ENCODE results near the gene NR4A2. TPM values are rescaled to one million over a fixed set of nuclear protein-coding genes. Genes with fewer than 3 reads are reported as not detected.

NR4A2 gene
- polyA plus RNA-seq, 1 donor (not counting 4 experiments of a cell fraction or from before 2014, with no cell fraction given), result 4.5 TPM

GRCh38 chr2:156329031-156329926 is 3.2 kb downstream of the NR4A2 start:
- H3K27me3 ChIP-seq (ENCODE audit: control insufficient read depth, extremely low read depth, insufficient read depth, low read length), result peaks cover 5% of the 10 kb centered on the region
- no peak for FAIRE-seq
- dilution Hi-C loops (cut with MboI; ENCODE audit: extremely low pct_ligation_motif_present, low sequenced_read_pairs), result no loop called here

GRCh38 chr2:156327835-156328695 is 4.5 kb downstream of the NR4A2 start:
- FAIRE-seq (no peak), DNase-seq (ENCODE audit: low read depth, low spot score) (no peak)
- no peaks in the 10 kb centered on the region for H3K4me1 ChIP-seq (ENCODE audit: control insufficient read depth, extremely low read depth, insufficient read depth, low read length)
- no peaks in the 10 kb centered on the region for H4K20me1 ChIP-seq (ENCODE audit: control insufficient read depth, extremely low read depth, insufficient read depth, low read length)
- no peaks in the 10 kb centered on the region for H3K36me3 ChIP-seq (ENCODE audit: control insufficient read depth in 2 of 2, extremely low read depth in 1 of 2, insufficient read depth in 2 of 2, low read length in 2 of 2)
- no peak overlapping the region for H3K4me2 ChIP-seq (ENCODE audit: control insufficient read depth, extremely low read depth, insufficient read depth, low read depth, low read length)
- TF ChIP-seq EZH2 (IDR thresholded peaks at IDR 0.05; ENCODE audit: low read length) (no peak), CTCF (optimal IDR thresholded peaks at IDR 0.05 in 1 of 3, IDR thresholded peaks at IDR 0.05 in 1 of 3, conservative IDR thresholded peaks at IDR 0.05 in 1 of 3; ENCODE audit: extremely low read depth in 1 of 3, insufficient read depth in 2 of 3, low read length in 3 of 3) (no peak)
- dilution Hi-C loops (cut with MboI; ENCODE audit: extremely low pct_ligation_motif_present, low sequenced_read_pairs), result no loop called here
- H3K9me1 ChIP-seq (ENCODE audit: control insufficient read depth, extremely low read depth, insufficient read depth, low read length), result no peaks in the 10 kb centered on the region
- H3K9me3 ChIP-seq (ENCODE audit: control insufficient read depth, low read depth, low read length), result no peaks in the 10 kb centered on the region
- no peak overlapping the region for H3K4me3 ChIP-seq (ENCODE audit: control insufficient read depth in 2 of 3, extremely low read depth in 1 of 3, insufficient read depth in 2 of 3, low read depth in 1 of 3, low read length in 3 of 3)
- no peak overlapping the region for H3K27ac ChIP-seq (ENCODE audit: control insufficient read depth, insufficient read depth, low read length)
- H3K9ac ChIP-seq (ENCODE audit: control insufficient read depth, extremely low read depth, insufficient read depth, low read length), result no peak overlapping the region
- peaks cover 8% of the 10 kb centered on the region for H3K27me3 ChIP-seq (ENCODE audit: control insufficient read depth, extremely low read depth, insufficient read depth, low read length)
- no peaks in the 10 kb centered on the region for H3K79me2 ChIP-seq (ENCODE audit: control insufficient read depth, insufficient read depth, low read length)
- H2AFZ ChIP-seq (ENCODE audit: control insufficient read depth, low read length), result no peak overlapping the region

More at GRCh38 chr2:156329031-156329926, 3.2 kb downstream of the NR4A2 start:
- Histone ChIP-seq H3K79me2 (ENCODE audit: control insufficient read depth, insufficient read depth, low read length) (no peaks in the 10 kb centered on the region), H3K4me2 (ENCODE audit: control insufficient read depth, extremely low read depth, insufficient read depth, low read depth, low read length) (no peak overlapping the region), H3K36me3 (ENCODE audit: control insufficient read depth in 2 of 2, extremely low read depth in 1 of 2, insufficient read depth in 2 of 2, low read length in 2 of 2) (no peaks in the 10 kb centered on the region), H3K27ac (ENCODE audit: control insufficient read depth, insufficient read depth, low read length) (no peak overlapping the region), H3K9me1 (ENCODE audit: control insufficient read depth, extremely low read depth, insufficient read depth, low read length) (no peaks in the 10 kb centered on the region), H3K9ac (ENCODE audit: control insufficient read depth, extremely low read depth, insufficient read depth, low read length) (no peak overlapping the region), H3K9me3 (ENCODE audit: control insufficient read depth, low read depth, low read length) (no peaks in the 10 kb centered on the region), H3K4me3 (ENCODE audit: control insufficient read depth in 2 of 3, extremely low read depth in 1 of 3, insufficient read depth in 2 of 3, low read depth in 1 of 3, low read length in 3 of 3) (no peak overlapping the region), H2AFZ (ENCODE audit: control insufficient read depth, low read length) (no peak overlapping the region), H4K20me1 (ENCODE audit: control insufficient read depth, extremely low read depth, insufficient read depth, low read length) (no peaks in the 10 kb centered on the region), H3K4me1 (ENCODE audit: control insufficient read depth, extremely low read depth, insufficient read depth, low read length) (peaks cover 4% of the 10 kb centered on the region)
- no peak for TF ChIP-seq CTCF (optimal IDR thresholded peaks at IDR 0.05 in 1 of 3, IDR thresholded peaks at IDR 0.05 in 1 of 3, conservative IDR thresholded peaks at IDR 0.05 in 1 of 3; ENCODE audit: extremely low read depth in 1 of 3, insufficient read depth in 2 of 3, low read length in 3 of 3)
- no peak for DNase-seq (ENCODE audit: low read depth, low spot score)

Data from keratinocyte (primary cell).